Lower lobe of right lung (tissue), 2 donors: Measurements from ENCODE around the gene DPY19L1. TPM values are rescaled to one million over a fixed set of nuclear protein-coding genes. Genes with fewer than 3 reads are reported as not detected.

Source experiments
- ATAC-seq, 2 donors: fragments of 200-7000 bp; cut with Tn5 transposase; one replicate each; pipeline ENCODE4 v1.9.1; 2020 to 2022; ENCODE audit warnings: mild to moderate bottlenecking in 2 of 2, moderate library complexity in 2 of 2
- DNase-seq: peaks from one replicate; pipeline ENCODE4 v3.0.0-alpha.2; 2020
- H3K27ac ChIP-seq: fragments of 200-600 bp; one replicate; pipeline ENCODE4 v1.8.0; 2022
- H3K27me3 ChIP-seq: fragments of 200-600 bp; one replicate; pipeline ENCODE4 v1.8.0; 2022; ENCODE audit warnings: low read depth
- H3K36me3 ChIP-seq: fragments of 200-600 bp; one replicate; pipeline ENCODE4 v1.8.0; 2022; ENCODE audit warnings: mild to moderate bottlenecking
- H3K4me1 ChIP-seq: fragments of 200-600 bp; one replicate; pipeline ENCODE4 v1.8.0; 2022
- H3K4me3 ChIP-seq: fragments of 200-600 bp; one replicate; pipeline ENCODE4 v1.8.0; 2022; ENCODE audit warnings: mild to moderate bottlenecking
- H3K9me3 ChIP-seq: fragments of 200-600 bp; one replicate; pipeline ENCODE4 v1.8.0; 2022
- CTCF ChIP-seq: fragments of 200-600 bp; IDR thresholded peaks from one replicate; pipeline ENCODE4 v1.8.0; 2022; ENCODE audit warnings: antibody characterized with exemption, mild to moderate bottlenecking
- intact Hi-C: fragments of 100-400 bp; cut with DNase I; formaldehyde crosslinking; loops from one replicate; pipeline ENCODE4 v1.11.0; 2022
- total RNA-seq: library from RNA; stranded (reverse); fragmentation: NEBNext Ultra II Directional; extraction: Animal tissue kit (Norgen Biotek cat#: 25700); gene quantifications from one replicate; pipeline ENCODE4 v1.2.1, GENCODE V29; 2021
- donor health status: DM: no; HTN: yes; CAD: no; lungs with severe emphysema.

Gene DPY19L1
- total RNA-seq, 1 donor from 2014 or later = 38.4 TPM

GRCh38 chr7:35019179-35019729 lies 18.0 kb downstream of the DPY19L1 start:
- no peaks in the 10 kb centered on the region for H3K4me1 ChIP-seq
- TF ChIP-seq CTCF = no peak
- no peak overlapping the region for H3K27ac ChIP-seq
- no peaks in the 10 kb centered on the region for H3K27me3 ChIP-seq
- no peak for ATAC-seq
- no peak for DNase-seq
- H3K4me3 ChIP-seq = no peak overlapping the region
- intact Hi-C loops = no loop called here
- H3K36me3 ChIP-seq = peaks cover 12% of the 10 kb centered on the region
- H3K9me3 ChIP-seq = no peaks in the 10 kb centered on the region

GRCh38 chr7:35015346-35015859 lies 21.9 kb downstream of the DPY19L1 start:
- no peak for TF ChIP-seq CTCF
- H3K27ac ChIP-seq = no peak overlapping the region
- DNase-seq (no peak), ATAC-seq (peak in 1 of 2 donors; percentile 41)
- no peaks in the 10 kb centered on the region for H3K27me3 ChIP-seq
- intact Hi-C loops = no loop called here
- no peaks in the 10 kb centered on the region for H3K4me1 ChIP-seq
- no peak overlapping the region for H3K4me3 ChIP-seq
- no peaks in the 10 kb centered on the region for H3K9me3 ChIP-seq
- peaks cover 24% of the 10 kb centered on the region for H3K36me3 ChIP-seq

GRCh38 chr7:35012160-35012559 lies 25.1 kb downstream of the DPY19L1 start:
- Histone ChIP-seq H3K27ac (no peak overlapping the region), H3K36me3 (peaks cover 29% of the 10 kb centered on the region), H3K4me1 (no peaks in the 10 kb centered on the region), H3K4me3 (no peak overlapping the region), H3K27me3 (no peaks in the 10 kb centered on the region), H3K9me3 (no peaks in the 10 kb centered on the region)
- intact Hi-C loops = no loop called here
- DNase-seq (no peak), ATAC-seq (no peak)
- TF ChIP-seq CTCF = no peak

- Histone ChIP-seq H3K27me3 (no peaks in the 10 kb centered on the region), H3K4me1 (no peaks in the 10 kb centered on the region), H3K4me3 (no peak overlapping the region), H3K27ac (no peak overlapping the region), H3K36me3 (peaks cover 20% of the 10 kb centered on the region), H3K9me3 (no peaks in the 10 kb centered on the region)
- ATAC-seq (no peak), DNase-seq (no peak)
- intact Hi-C loops = no loop called here
- TF ChIP-seq CTCF = no peak
Observed at GRCh38 chr7:35011085-35011484, 26.2 kb downstream of the DPY19L1 start.

GRCh38 chr7:35007768-35008167 lies 29.5 kb downstream of the DPY19L1 start:
- H3K4me1 ChIP-seq = peaks cover 17% of the 10 kb centered on the region
- H3K9me3 ChIP-seq = no peaks in the 10 kb centered on the region
- TF ChIP-seq CTCF = no peak
- intact Hi-C loops = no loop called here
- ATAC-seq (no peak), DNase-seq (no peak)
- H3K36me3 ChIP-seq = peaks cover 17% of the 10 kb centered on the region
- H3K27me3 ChIP-seq = no peaks in the 10 kb centered on the region
- no peak overlapping the region for H3K27ac ChIP-seq
- no peak overlapping the region for H3K4me3 ChIP-seq
